IPS DF 19.7 (cell line): Measurements from ENCODE around the gene GPNMB.

Experiments
- DNase-seq: peaks from one replicate; pipeline ENCODE4 v3.0.0-alpha.2; 2013; ENCODE audit warnings: low read depth, low spot score

Gene GPNMB

GRCh38 chr7:23272275-23272674 lies 25.7 kb downstream of the GPNMB start:
- no peak for DNase-seq

- DNase-seq = no peak
These were observed 26.6 kb downstream of the GPNMB start for GRCh38 chr7:23273141-23273599.

DNA sequence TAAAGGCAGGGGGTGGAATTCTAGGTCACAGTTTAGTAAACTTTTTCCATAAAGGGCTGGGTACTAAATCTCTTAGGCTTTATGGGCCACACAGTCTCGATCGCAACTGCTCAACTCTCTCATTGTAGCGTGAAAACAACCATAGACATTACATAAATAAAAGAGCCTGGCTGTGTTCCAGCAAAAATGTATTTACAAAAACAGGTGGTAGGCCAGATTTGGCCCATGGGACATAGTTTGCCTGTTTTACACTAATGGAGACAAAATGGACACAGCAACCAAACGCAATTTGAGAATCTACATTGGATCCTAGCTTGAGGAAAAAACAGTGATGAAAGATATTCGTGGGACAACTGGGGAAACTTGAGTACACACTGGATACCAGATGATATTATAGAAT lies 29.3 kb downstream of the GPNMB start:
- no peak for DNase-seq

DNA sequence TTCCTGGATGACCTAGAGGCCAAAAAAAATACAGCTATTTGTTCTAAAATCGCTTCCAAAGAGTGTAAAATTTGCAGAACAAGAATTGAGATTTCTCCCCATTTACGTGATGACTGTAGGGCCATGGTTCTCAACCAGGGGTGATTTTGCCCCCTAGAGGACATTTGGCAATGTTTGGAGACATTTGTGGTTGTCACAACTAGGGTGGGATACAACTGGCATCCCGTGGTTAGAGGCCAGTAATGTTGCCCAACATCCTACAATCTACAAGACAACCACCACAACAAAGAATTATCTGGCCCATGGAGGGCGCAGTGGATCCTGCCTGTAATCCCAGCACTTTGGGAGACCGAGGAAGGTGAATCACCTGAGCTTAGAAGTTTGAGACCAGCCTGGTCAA lies 29.8 kb downstream of the GPNMB start:
- DNase-seq = no peak

DNA sequence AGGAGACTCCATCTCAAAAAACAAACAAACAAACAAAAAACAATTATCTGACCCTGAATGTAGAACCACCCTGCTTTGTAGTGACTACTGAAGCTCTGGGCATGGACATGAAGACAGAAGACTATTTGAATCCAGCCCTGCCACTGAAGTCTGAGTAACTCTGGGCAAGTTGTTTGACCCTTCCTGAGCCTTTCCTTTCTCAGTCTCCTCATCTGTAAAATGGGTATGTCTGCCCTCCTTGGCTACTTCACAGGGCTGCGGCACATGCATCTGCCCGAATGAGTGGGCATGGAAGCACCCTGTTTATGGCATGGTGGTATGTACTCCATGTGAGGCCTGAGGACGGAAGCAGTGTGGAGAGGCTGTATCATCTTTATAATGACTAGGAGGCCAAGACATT lies 30.4 kb downstream of the GPNMB start:
- no peak for DNase-seq

- DNase-seq = no peak
These were observed 30.9 kb downstream of the GPNMB start for GRCh38 chr7:23277359-23277989.

GRCh38 chr7:23279819-23280525 lies 33.4 kb downstream of the GPNMB start:
- no peak for DNase-seq

- DNase-seq = no peak
These were observed 36.5 kb downstream of the GPNMB start for GRCh38 chr7:23283086-23283485.

DNA sequence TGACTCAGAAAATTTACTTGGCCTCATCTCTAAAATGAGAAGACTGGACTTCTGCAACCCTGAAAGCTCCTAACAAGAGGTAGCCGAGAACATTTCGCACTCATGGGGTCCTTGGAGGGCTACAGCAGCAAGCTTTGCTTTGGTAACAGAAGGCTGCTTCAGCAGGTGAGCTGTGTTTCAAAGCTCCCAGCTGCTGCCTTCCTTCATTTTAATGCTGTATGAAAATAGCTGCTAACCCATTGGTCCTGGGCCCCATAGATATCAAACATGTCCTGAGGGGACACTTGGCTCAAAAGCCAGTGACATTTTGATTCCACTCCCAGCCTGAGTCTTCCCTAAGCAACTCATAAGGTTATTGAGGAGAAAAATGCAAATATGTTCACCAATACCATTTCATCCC lies 38.3 kb downstream of the GPNMB start:
- no peak for DNase-seq

- no peak for DNase-seq
These were observed 39.4 kb downstream of the GPNMB start for GRCh38 chr7:23285657-23286646.

GRCh38 chr7:23287612-23288011 lies 41.0 kb downstream of the GPNMB start:
- no peak for DNase-seq

GRCh38 chr7:23290993-23291392 lies 44.4 kb downstream of the GPNMB start:
- no peak for DNase-seq

DNA sequence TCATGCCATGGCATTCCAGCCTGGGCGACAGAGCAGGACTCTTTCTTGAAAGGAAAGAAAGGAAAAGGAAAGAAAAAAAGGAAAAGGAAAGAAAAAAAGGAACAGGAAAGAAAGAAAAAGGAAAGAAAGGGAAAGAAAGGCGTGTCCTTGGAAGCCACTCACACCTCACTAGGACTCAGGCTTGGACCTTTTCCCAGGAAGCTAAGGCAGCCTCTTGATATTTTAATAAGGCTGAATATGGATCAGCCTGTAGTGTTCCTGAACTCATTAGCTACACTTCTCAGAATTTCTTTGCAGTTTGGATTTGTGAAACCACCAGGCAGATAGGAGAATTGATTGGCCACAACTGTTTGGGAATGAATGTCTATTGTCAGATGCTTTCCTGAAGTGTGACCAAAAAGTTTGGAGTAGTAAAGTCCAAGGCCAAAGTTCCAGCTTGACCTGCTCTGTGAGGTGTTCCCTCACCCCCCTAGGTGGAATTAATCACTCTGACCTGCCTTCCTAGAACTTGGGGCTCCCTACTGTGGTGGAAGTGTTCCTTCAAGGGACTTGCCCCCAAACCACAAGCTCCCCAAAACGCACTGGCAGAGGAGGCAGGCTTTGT lies 45.5 kb downstream of the GPNMB start:
- DNase-seq = no peak

DNA sequence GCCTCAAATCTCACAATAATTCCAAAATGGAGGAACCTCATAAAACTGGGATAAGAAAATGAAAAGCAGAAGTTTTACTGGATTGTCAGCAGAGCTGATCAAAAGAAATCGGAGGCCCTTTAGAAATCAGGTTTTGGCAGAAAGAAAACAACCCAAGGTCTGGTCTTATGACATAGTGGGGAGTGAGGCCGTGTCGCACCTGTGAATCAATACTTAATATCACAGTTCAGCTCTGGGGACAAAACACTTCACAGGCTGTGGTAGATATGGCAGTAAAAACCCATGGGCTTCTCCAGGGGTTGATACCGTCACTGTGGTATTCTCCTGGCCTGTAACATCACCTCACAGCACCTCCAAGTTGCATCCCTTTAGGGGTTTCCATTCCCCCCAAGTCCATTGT lies 46.0 kb downstream of the GPNMB start:
- no peak for DNase-seq

DNA sequence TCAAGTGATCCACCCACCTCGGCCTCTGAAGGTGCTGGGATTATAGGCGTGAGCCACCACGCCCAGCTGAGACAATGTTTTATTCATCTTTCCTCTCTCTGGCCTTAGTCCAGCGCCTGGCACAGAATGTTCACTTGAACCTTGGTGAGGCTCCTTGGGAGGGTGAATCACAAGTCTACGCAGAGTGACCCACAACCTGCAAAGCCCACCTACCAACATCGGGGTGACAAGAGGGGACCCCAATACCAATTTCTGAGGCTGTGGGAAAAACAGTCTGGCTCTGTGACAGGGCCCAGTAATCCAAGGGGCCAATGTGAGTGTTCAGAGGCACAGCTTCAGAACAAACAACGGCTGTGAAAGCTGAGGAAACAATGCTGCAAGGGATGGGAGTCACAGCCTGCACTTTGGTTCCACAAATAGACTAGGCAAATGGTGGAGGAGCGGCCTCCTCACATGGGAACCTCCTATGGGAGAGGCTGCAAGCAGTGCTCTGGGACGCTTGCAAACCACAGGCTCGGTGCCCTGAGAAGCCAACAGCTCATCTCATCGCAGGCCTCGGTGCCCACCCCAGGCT lies 47.0 kb downstream of the GPNMB start:
- DNase-seq = no peak

DNA sequence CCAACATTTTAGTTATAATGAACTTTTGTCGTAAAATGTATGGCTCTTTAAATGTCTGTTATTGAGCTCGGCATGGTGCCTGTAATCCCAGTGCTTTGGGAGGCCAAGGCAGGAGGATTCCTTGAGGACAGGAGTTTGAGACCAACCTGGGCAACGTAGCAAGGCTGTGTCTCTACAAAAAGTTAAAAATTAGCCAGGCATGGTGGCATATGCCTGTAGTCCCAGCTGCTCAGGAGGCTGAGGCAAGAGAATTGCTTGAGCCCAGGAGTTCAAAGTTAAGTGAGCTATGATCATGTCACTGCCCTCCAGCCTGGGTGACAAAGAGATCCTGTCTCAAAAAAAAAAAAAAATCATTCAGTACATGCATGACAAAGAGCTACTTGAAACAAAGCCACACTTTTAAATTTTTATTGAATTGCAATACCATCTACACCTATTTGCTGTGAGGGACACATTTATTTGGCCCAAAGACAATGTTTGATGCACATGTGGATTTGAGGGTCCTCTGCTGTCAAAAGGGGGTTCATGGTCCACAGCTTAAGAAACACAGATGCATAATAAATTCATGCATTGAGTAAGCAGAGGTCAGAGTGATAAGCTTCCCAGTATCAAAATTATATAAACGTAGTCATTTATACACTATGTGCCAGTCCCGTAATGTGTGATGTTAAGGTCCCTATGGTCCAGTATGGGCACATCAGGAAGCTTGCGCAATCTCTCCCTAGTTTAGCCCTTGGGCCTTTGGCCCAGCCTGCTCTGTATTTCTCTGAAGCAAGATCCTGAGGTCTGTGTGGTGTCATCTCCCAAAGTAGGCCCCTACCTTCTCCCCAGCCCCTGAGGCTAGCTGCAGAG lies 48.2 kb downstream of the GPNMB start:
- DNase-seq = no peak

- DNase-seq = no peak
These were observed 48.8 kb downstream of the GPNMB start for GRCh38 chr7:23295401-23295697.

GRCh38 chr7:23298141-23298881 lies 51.7 kb downstream of the GPNMB start:
- DNase-seq = no peak

DNA sequence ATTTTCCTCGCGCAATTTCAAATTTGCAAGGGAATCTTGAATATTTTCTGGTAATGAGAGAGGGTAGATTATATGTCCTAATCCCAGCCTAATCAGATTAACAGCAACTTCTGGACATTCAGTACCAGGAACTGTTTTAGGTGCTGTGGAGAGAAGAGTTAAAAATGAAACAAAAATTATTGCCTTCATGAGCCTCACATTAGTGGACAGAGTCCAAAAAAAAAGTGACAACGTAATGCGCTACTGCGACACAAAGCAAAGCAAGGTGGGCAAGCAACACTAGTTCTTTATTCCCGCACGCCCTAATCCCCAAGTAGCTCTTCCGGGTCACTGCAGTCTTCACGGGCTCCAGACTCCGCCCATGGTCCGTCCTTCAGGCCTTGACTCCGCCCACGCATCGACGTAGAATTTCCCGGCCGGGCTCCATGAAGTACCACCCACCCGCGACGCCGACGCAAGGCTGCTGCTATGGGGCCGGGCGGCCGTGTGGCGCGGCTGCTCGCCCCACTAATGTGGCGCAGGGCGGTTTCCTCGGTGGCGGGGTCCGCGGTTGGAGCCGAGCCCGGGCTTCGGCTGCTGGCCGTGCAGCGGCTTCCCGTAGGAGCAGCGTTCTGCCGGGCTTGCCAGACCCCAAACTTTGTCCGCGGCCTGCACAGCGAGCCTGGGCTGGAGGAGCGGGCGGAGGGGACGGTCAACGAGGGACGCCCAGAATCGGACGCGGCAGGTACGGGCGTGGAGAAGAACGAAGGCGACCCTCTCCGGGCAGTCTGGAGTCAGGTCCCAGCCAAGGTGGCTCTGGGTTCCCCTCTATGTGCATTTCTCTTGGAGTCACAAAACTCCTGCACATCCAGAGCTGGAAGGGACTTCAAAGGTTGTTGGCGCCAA lies 52.6 kb downstream of the GPNMB start, which contains the start of gene MALSU1:
Gene MALSU1 (plus strand): TSS at position 455 of the 885 bp plus-strand sequence. CDS start 14 bp downstream, at position 469.
- peak; percentile 79 for DNase-seq
